HG02678 (cell line): ENCODE data around the gene ELMOD3.
A peak's percentile ranks its signal among the peaks of the same experiment; 100 is the strongest.
"Not testable (repeated sequence)": the region's sequence is repeated elsewhere in the genome, so short reads cannot be mapped to it uniquely, and the experiment has no call there.

ENCODE experiments used
- ATAC-seq: cut with Tn5 transposase; IDR thresholded peaks from one replicate; pipeline ENCODE4 v1.9.1; 2021; ENCODE audit warnings: mild to moderate bottlenecking, moderate library complexity; ENCODE audit not compliant: unreplicated experiment

The ELMOD3 gene

GRCh38 chr2:85354286-85355072 lies at the start of gene ELMOD3, which contains the start of gene RETSAT:
Gene ELMOD3 (plus strand): TSS chr2:85354769. CDS start chr2:85357199, 2,430 bp downstream.
Gene RETSAT (minus strand): TSS chr2:85354528. CDS start chr2:85354507, 21 bp downstream.
- peak; percentile 97 for ATAC-seq

DNA sequence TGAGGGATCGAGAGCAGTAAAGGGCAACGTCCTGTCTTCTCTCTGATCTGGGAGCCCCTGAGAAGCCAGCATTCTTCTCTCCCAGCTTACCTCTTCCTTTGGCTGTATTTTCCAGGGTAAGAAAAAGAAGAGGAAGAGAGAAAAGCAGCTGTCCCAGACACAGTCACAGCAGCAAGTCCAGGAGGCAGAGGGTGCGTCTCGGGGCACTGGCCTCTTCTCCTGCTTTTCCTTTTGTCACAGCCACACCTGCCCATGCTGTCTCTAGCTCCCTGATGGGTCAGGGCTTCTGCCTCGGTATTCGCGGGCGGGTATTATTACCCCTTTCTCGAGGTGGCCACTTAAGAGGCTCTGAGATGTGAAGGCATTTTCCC lies 47.1 kb upstream of the ELMOD3 start:
- no peak for ATAC-seq

- no peak for ATAC-seq
Observed at GRCh38 chr2:85308201-85308600, 46.4 kb upstream of the ELMOD3 start.

DNA sequence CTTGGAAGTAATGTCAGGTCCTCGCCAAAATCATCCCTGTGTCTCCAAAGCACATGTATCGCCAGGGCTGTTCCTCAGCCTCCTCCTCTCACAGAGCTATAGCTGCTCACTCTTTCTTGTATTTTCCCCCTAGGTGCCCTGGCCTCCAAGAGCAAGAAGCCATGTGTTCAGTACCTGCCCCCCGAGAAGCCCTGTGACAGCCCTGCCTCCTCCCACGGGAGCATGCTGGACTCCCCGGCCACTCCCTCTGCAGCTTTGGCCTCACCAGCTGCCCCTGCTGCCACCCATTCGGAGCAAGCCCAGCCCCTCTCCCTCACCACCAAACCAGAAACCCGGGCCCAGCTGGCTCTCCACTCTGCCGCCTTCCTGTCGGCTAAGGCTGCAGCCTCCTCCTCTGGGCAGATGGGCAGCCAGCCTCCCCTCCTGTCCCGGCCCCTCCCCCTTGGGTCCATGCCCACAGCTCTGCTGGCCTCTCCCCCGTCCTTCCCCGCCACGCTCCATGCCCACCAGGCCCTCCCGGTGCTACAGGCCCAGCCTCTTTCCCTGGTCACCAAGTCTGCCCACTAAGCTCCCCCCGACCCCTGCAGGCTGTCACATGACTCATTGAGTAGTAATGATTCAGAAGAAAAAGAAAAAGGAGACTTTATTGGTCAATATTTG lies 45.5 kb upstream of the ELMOD3 start:
- ATAC-seq: peak; percentile 56

DNA sequence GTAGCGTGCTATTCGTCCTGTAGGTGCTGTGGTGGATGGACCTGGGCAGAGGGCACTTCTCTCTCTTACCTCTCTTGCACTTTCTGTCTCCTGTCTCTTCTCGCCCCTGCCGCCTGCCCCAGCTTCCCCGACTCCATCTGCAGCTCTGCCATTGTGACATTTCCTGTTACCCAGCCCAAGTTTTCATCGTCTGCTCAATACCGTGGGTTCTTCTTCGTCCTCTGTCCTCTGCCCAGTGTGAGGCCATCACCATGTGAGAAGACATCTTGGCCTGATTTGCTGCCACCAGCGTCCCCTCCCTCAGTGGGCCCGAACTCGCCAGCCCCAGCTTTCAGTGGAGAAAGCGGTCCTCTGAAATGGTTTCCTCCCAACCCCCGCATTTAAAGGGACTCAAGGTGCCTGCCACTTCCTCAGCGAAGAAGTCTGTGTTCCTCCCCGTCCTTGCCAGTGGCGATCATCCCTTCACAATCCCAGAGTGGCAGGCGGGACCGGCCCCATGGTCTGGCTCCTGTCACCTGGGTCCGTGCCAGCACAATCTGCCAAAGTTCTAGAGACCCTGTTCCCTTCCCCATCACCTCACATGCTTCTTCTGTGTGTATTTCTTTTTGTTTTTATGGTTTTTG lies 44.8 kb upstream of the ELMOD3 start:
- ATAC-seq: peak; percentile 39

- peak; percentile 72 for ATAC-seq
Observed at GRCh38 chr2:85310330-85310729, 44.2 kb upstream of the ELMOD3 start.

GRCh38 chr2:85312404-85312803 lies 42.2 kb upstream of the ELMOD3 start:
- ATAC-seq: no peak

GRCh38 chr2:85314884-85315242 lies 39.7 kb upstream of the ELMOD3 start:
- no peak for ATAC-seq

DNA sequence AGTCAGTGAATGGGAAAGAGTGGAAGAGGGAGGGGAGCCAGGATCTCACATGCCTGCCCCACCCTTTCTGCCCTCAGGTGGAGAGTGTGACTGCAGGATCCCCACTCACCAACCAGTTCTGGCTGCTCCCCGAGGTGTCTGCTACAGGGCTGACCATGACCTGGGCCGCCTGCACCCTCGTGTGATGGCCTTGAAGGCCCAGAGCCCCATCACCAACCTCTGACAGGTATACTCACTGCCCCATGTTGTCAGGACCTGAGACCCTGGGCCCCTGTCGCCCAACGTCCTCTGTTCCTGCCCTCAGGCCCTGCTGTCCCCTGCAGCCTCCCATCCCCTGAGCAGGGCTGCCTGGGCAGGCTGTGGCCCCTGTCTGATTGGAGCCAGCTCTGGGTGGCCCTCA lies 38.6 kb upstream of the ELMOD3 start:
- ATAC-seq: not testable (repeated sequence)

DNA sequence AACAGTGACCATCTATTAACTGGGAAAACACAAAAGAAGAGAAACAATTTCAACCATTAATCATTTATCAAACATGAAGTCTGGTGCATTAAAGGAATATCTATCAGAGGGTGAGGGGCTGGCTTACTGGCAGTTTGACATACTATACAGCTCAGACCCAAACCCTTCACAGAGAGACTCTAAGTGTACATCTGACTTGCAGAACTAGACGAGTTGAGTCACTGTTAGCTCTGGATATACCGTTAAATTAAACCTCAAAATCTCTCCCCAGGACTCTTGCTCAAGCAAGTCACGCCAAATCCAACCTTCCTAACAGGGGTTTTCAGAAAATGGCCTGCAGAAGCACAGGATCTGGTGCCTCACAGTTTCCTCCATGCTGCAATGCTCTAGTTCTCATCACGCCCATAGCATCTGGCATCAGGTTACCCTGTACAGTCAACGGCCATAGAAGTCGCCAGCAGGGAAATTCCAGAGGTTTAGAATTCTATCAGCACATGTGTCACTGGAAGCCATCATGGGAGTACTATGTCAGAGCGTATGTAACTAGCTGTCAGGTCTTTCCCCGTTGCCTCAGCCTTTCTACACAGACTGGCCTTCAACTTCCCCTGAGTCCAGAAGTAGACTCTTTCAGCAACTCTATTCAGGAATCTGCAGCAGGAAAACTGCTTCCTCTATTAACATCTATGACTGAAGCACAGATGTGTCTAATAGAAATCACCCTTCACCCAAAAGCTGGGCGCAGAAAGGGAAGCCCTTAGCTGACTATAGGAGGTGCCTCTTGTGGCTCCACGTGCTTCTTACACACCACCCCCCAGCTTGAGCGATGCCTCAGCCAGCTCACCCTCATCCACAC lies 36.1 kb upstream of the ELMOD3 start:
- ATAC-seq: no peak

DNA sequence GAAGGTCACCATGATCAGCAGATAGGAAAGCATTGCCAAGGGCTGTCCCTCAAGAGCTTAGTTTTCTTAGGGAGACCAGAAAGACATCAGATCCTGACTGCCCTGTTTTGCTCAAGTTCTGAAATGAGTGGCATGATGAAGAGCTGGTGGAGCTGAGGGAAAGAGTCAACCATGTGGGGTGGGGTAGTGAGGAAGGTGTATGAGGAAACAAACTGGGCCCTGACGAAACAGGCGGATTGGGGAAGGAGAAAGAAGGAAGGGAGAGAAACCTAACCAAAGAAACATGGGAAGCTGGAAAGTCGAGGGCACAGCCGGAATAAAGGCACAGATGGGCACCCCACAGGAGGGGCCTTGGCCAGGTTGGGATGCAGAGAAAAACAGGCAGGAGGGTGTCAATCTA lies 34.8 kb upstream of the ELMOD3 start:
- no peak for ATAC-seq

GRCh38 chr2:85323351-85323987 lies 31.1 kb upstream of the ELMOD3 start:
- ATAC-seq: no peak

- not testable (repeated sequence) for ATAC-seq
Observed at GRCh38 chr2:85323988-85324367, 30.6 kb upstream of the ELMOD3 start.

DNA sequence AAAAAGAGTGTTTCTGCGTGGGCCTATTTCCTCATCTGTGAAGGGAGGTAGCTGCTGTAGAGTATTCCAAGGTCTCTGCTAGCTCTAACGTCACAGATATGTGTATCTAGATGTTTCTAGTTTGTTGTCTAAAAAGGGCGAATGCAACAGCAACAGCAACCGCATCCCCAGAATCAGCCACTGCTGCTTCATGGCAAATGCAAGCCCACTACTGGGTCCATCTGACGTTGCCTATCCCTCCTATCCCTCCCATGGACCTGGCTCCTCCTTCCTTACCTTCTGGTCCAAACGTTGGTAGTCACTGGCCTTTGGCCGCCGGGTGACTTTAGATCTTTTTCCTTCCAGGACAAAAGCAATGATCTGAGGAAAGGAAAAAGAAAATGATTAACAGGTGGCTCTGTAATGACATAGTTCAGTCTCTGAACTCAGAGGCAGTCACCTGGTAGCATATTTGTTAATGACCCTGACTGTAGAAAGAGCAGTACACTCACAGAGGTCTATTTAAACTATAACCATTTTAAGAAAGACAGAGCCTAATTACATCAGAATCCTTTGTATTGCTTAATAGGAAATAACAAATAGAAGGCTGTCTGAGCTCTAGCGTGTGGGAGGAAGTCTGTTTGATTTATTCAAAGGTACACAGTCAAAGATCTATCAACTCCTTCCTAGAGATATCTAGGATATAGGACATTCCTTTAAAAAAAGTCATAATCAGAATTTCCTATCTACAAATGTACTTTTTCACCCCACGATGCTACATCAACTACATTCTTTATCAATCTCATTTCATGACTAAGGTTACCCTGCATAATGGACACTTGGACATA lies 29.7 kb upstream of the ELMOD3 start:
- ATAC-seq: no peak

- no peak for ATAC-seq
Observed at GRCh38 chr2:85325466-85325811, 29.1 kb upstream of the ELMOD3 start.

- ATAC-seq: peak; percentile 24
Observed at GRCh38 chr2:85326406-85327159, 28.0 kb upstream of the ELMOD3 start.

GRCh38 chr2:85327160-85327821 lies 27.3 kb upstream of the ELMOD3 start:
- ATAC-seq: peak; percentile 39

- ATAC-seq: peak; percentile 87
Observed at GRCh38 chr2:85327822-85328617, 26.5 kb upstream of the ELMOD3 start, which contains the start of gene TGOLN2. Gene TGOLN2 (minus strand): TSS chr2:85327989. CDS start chr2:85327962, 27 bp downstream.
